Stimulated activated CD8-positive, alpha-beta memory T cell treated with anti-CD3 and anti-CD28 coated beads, Interleukin-12 subunit alpha, Interleukin-12 subunit beta, amount 100 ng/mL, for 24 hours (primary cell): ENCODE measurements around the gene TM4SF20.

Experiments
- DNase-seq: peaks from one replicate; pipeline ENCODE4 v3.0.0-alpha.2; 2020; ENCODE audit errors: extremely low read depth

TM4SF20 gene

GRCh38 chr2:227320305-227321094 lies 58.6 kb downstream of the TM4SF20 start:
- DNase-seq, result no peak

GRCh38 chr2:227317834-227318233 lies 61.3 kb downstream of the TM4SF20 start:
- DNase-seq, result no peak

GRCh38 chr2:227313310-227313709 lies 65.8 kb downstream of the TM4SF20 start:
- no peak for DNase-seq

GRCh38 chr2:227312579-227312978 lies 66.5 kb downstream of the TM4SF20 start:
- no peak for DNase-seq
